Activated T-cell treated with anti-CD3 and anti-CD28 coated beads, Interleukin-2, amount 50 U/mL, for 72 hours (primary cell): ENCODE results near the gene KLRD1. TPM values are rescaled to one million over a fixed set of nuclear protein-coding genes. Genes with fewer than 3 reads are reported as not detected.
A peak's percentile ranks its signal among the peaks of the same experiment; 100 is the strongest.
"Not testable (repeated sequence)": the region's sequence is repeated elsewhere in the genome, so short reads cannot be mapped to it uniquely, and the experiment has no call there.

ENCODE experiments used
- ATAC-seq, 2 donors: fragments of 150-1000 bp; cut with Tn5 transposase; replicated peaks in 1 of 2; 2 replicates each; pipeline ENCODE4 v1.10.0; 2021; ENCODE audit warnings: moderate library complexity in 2 of 2, mild to moderate bottlenecking in 1 of 2
- DNase-seq, 2 donors: peaks; one replicate each; pipeline ENCODE4 v3.0.0; 2021 to 2022; ENCODE audit warnings: mixed read lengths in 1 of 2
- H3K27ac Mint-ChIP-seq: one replicate; pipeline ENCODE4 v1.8.0; 2022; ENCODE audit warnings: mild to moderate bottlenecking, moderate library complexity, mixed read lengths
- H3K27me3 Mint-ChIP-seq: one replicate; pipeline ENCODE4 v1.8.0; 2022; ENCODE audit warnings: low read depth, mixed read lengths
- H3K36me3 Mint-ChIP-seq, 2 donors: one replicate each; pipeline ENCODE4 v1.8.0; 2022; ENCODE audit warnings: mixed read lengths in 2 of 2, mild to moderate bottlenecking in 1 of 2; ENCODE audit not compliant: insufficient read depth in 2 of 2
- H3K4me1 Mint-ChIP-seq: one replicate; pipeline ENCODE4 v1.8.0; 2022; ENCODE audit warnings: low read depth, mixed read lengths
- H3K4me3 Mint-ChIP-seq, 2 donors: one replicate each; pipeline ENCODE4 v1.8.0; 2022; ENCODE audit warnings: mild to moderate bottlenecking in 2 of 2, mixed read lengths in 2 of 2, moderate library complexity in 2 of 2
- H3K9me3 Mint-ChIP-seq, 2 donors: one replicate each; pipeline ENCODE4 v1.8.0; 2022; ENCODE audit warnings: mixed read lengths in 2 of 2
- total RNA-seq, 2 donors: library from RNA; stranded (reverse); gene quantifications; one replicate each; pipeline ENCODE4 v1.2.3, GENCODE V29; 2022

Gene KLRD1
- total RNA-seq, 2 donors from 2014 or later: 2.0 to 6.6 TPM

GRCh38 chr12:10364815-10365622, 57.3 kb downstream of the KLRD1 start:
- no peak overlapping the region for H3K4me3 Mint-ChIP-seq
- DNase-seq: peak; percentile 68 to 74
- peak; percentile 78 to 80 for ATAC-seq
- H3K27ac Mint-ChIP-seq: no peak overlapping the region
- H3K4me1 Mint-ChIP-seq: peaks cover 38% of the 10 kb centered on the region
- peaks cover 8 to 19% of the 10 kb centered on the region in 2 donors for H3K36me3 Mint-ChIP-seq
- no peaks in the 10 kb centered on the region for H3K9me3 Mint-ChIP-seq
- no peaks in the 10 kb centered on the region for H3K27me3 Mint-ChIP-seq

- Mint-ChIP-seq H3K4me1 (peaks cover 30% of the 10 kb centered on the region), H3K36me3 (peaks cover 8 to 19% of the 10 kb centered on the region in 2 donors), H3K4me3 (no peak overlapping the region), H3K27ac (no peak overlapping the region), H3K9me3 (no peaks in the 10 kb centered on the region), H3K27me3 (no peaks in the 10 kb centered on the region)
- no peak for ATAC-seq
- DNase-seq: no peak
Measured at GRCh38 chr12:10365696-10366405, 58.2 kb downstream of the KLRD1 start.

GRCh38 chr12:10366875-10367274, 59.2 kb downstream of the KLRD1 start:
- peak overlapping the region in 1 of 2 donors; percentile 23 for H3K4me3 Mint-ChIP-seq
- no peaks in the 10 kb centered on the region for H3K27me3 Mint-ChIP-seq
- peaks cover 27% of the 10 kb centered on the region for H3K4me1 Mint-ChIP-seq
- H3K36me3 Mint-ChIP-seq: peaks cover 8 to 19% of the 10 kb centered on the region in 2 donors
- H3K9me3 Mint-ChIP-seq: no peaks in the 10 kb centered on the region
- H3K27ac Mint-ChIP-seq: no peak overlapping the region
- DNase-seq: no peak
- ATAC-seq: no peak

- DNase-seq, H3K9me3 Mint-ChIP-seq, ATAC-seq, H3K27ac Mint-ChIP-seq, H3K27me3 Mint-ChIP-seq: not testable (repeated sequence)
- H3K36me3 Mint-ChIP-seq: peaks cover 8 to 19% of the 10 kb centered on the region in 2 donors
- peak overlapping the region in 1 of 2 donors; percentile 52 for H3K4me3 Mint-ChIP-seq
- peaks cover 35% of the 10 kb centered on the region for H3K4me1 Mint-ChIP-seq
Measured at GRCh38 chr12:10367714-10368113, 60.0 kb downstream of the KLRD1 start.

- peaks cover 39% of the 10 kb centered on the region for H3K4me1 Mint-ChIP-seq
- DNase-seq (no peak), ATAC-seq (no peak)
- no peaks in the 10 kb centered on the region for H3K9me3 Mint-ChIP-seq
- H3K27ac Mint-ChIP-seq: peak overlapping the region; percentile 38
- H3K36me3 Mint-ChIP-seq: peaks cover 8 to 19% of the 10 kb centered on the region in 2 donors
- no peaks in the 10 kb centered on the region for H3K27me3 Mint-ChIP-seq
- peak overlapping the region; percentile 50 to 52 for H3K4me3 Mint-ChIP-seq
Measured at GRCh38 chr12:10368206-10369171, 60.8 kb downstream of the KLRD1 start.

- Mint-ChIP-seq H3K9me3 (no peaks in the 10 kb centered on the region), H3K4me3 (peak overlapping the region; percentile 54 to 60), H3K4me1 (peaks cover 47% of the 10 kb centered on the region), H3K36me3 (peaks cover 8 to 19% of the 10 kb centered on the region in 2 donors), H3K27ac (peak overlapping the region; percentile 44), H3K27me3 (no peaks in the 10 kb centered on the region)
- DNase-seq: no peak
- no peak for ATAC-seq
Measured at GRCh38 chr12:10369557-10370415, 62.1 kb downstream of the KLRD1 start.

- peak overlapping the region; percentile 88 for H3K27ac Mint-ChIP-seq
- H3K4me1 Mint-ChIP-seq: peaks cover 47% of the 10 kb centered on the region
- not testable (repeated sequence) for H3K27me3 Mint-ChIP-seq, ATAC-seq, DNase-seq, H3K9me3 Mint-ChIP-seq
- H3K36me3 Mint-ChIP-seq: peaks cover 10 to 24% of the 10 kb centered on the region in 2 donors
- peak overlapping the region in 1 of 2 donors; percentile 65 for H3K4me3 Mint-ChIP-seq
Measured at GRCh38 chr12:10371893-10372535, 64.3 kb downstream of the KLRD1 start.

- H3K9me3 Mint-ChIP-seq: no peaks in the 10 kb centered on the region
- H3K4me1 Mint-ChIP-seq: peaks cover 45% of the 10 kb centered on the region
- H3K4me3 Mint-ChIP-seq: peak overlapping the region in 1 of 2 donors; percentile 46
- DNase-seq (no peak), ATAC-seq (peak; percentile 36 to 70)
- peaks cover 10 to 20% of the 10 kb centered on the region in 2 donors for H3K36me3 Mint-ChIP-seq
- H3K27ac Mint-ChIP-seq: peak overlapping the region; percentile 4
- H3K27me3 Mint-ChIP-seq: no peaks in the 10 kb centered on the region
Measured at GRCh38 chr12:10372559-10372958, 64.9 kb downstream of the KLRD1 start.

GRCh38 chr12:10374624-10375018, 67.0 kb downstream of the KLRD1 start:
- H3K27ac Mint-ChIP-seq: peak overlapping the region; percentile 94
- no peaks in the 10 kb centered on the region for H3K27me3 Mint-ChIP-seq
- H3K4me1 Mint-ChIP-seq: peaks cover 33% of the 10 kb centered on the region
- DNase-seq (no peak), ATAC-seq (no peak)
- peaks cover 3 to 7% of the 10 kb centered on the region in 2 donors for H3K36me3 Mint-ChIP-seq
- no peaks in the 10 kb centered on the region for H3K9me3 Mint-ChIP-seq
- H3K4me3 Mint-ChIP-seq: peak overlapping the region; percentile 43 to 70

- not testable (repeated sequence) for DNase-seq, H3K9me3 Mint-ChIP-seq, H3K27me3 Mint-ChIP-seq
- peak; percentile 70 to 79 for ATAC-seq
- Mint-ChIP-seq H3K4me3 (peak overlapping the region in 1 of 2 donors; percentile 40), H3K36me3 (peaks cover 5 to 12% of the 10 kb centered on the region in 2 donors), H3K4me1 (peaks cover 25% of the 10 kb centered on the region), H3K27ac (peak overlapping the region; percentile 46)
Measured at GRCh38 chr12:10378737-10379136, 71.1 kb downstream of the KLRD1 start.
